ENCODE data around the gene TMEM40.
A peak's percentile ranks its signal among the peaks of the same experiment; 100 is the strongest.
"Not testable (repeated sequence)": the region's sequence is repeated elsewhere in the genome, so short reads cannot be mapped to it uniquely, and the experiment has no call there.

The TMEM40 gene, protein sequence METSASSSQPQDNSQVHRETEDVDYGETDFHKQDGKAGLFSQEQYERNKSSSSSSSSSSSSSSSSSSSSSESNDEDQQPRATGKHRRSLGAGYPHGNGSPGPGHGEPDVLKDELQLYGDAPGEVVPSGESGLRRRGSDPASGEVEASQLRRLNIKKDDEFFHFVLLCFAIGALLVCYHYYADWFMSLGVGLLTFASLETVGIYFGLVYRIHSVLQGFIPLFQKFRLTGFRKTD

DNA sequence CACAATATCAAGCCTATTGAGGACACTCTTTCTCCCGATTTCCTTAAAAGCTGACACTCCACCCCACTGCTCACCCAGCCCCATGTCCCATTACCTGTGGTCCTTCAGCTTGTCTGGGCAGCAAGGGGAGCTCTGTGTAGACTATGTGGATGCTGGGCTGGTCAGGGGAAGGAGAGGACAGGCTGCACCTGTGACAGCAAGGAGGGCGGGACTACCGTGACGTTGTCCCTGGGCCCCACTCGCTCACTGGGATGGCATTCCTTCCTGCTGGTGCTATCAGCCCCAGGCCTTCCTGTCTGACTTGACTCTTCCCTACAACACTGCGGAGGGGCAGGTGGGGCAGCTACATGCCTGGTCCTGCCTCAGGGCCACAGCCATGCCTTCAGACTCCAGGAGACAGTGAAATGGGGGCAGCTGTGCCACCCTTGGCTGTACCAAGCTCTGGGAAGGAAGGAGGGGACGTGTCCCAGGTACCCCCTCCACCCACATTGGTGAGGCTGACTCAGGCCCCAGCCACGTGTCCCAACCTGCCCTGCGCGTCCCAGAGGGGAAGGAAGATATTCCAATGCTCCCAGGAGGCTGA lies at the start of gene TMEM40:
TMEM40 (minus strand) TSS at position 163 of the 583 bp plus-strand sequence. CDS start 9,427 bp downstream, outside the sequence.
- no peak for DNase-seq

DNA sequence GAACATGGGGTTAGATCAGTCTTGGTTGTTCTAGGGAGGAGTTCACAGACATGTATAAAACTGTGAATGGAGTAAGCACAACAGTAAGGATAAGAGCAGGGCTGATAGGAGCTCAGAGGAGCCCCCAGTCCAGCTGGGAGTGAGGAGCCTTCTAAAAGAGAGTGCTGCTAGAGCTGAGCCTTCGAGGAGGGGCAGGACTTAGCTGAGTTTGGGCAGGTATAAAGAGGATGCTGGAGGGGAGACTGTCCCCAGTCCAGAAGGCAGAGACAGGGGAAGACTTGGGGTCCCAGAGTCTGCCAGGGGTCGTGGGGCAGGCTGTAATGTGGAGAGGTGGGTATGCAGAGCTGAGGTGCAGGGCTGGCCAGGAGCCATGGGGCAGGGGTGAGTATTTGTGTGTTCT lies 49.5 kb upstream of the TMEM40 start:
- no peak for DNase-seq

DNA sequence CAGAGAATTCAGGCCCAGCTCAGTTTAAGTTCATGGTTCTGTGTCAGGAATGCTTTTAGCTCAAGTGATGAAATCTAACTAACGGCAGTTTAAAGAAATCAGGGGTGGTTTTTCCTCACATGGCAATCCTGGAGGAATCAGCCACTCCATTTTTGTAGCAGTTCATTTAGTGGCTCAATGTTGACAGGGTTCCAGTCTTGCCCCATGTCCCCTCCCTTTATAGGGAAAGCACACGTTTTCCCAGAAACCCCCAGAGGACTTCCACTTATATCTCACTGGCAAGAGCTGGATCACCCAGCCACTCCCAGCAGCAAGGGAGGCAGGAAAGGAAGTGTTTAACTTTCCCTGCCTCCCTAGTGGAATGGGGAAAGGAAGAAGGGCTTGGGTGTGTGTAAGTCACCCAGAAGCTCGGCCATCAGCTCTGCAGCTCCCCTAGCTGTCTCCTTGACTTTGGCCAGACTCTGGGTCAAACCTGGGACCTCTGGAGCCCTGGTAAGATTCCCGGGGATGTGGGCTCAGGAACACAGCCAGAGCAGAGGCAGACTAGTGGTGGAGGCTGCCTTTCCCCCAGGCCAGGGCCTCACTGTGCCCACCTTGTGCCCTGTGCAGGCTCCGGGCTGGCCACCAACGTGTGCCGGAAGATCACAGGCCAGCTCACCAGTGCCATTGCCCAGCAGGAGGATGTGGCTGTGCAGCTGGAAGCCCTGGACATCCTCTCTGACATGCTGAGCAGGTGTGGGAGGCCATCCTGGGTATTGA lies 48.7 kb upstream of the TMEM40 start:
- DNase-seq: no peak

DNA sequence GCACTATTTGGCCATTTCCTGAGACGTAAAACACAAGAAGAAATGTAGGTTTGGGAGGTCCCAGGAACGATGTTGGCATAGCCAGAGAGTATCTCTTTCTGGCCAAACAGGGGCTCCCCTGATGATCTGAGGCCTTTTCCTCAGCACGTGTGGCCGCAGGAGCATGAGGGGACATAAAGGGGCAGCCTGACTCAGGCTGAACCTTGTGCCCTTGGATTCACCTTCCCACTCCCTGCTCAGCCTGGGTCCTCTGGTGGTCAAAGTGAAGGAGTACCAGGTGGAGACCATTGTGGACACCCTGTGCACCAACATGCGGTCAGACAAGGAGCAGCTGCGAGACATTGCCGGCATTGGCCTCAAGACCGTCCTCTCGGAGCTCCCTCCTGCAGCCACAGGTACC lies 48.0 kb upstream of the TMEM40 start:
- no peak for DNase-seq

DNA sequence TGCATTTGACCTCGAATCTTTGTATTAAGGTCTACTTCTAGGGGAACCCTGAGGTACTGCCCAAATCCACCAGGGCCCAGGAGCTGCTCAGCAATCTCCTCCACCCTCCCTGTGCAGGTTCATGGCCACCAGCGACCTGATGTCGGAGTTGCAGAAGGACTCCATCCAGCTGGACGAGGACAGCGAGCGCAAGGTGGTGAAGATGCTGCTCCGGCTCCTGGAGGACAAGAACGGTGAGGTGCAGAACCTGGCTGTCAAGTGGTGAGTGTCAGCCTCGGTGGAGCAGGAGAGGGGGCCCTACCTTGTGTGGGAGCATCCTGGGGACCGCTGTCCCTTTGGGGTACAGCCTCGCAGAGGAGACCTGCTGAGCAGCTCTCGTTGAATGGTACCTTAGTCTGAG lies 44.3 kb upstream of the TMEM40 start:
- no peak for DNase-seq

DNA sequence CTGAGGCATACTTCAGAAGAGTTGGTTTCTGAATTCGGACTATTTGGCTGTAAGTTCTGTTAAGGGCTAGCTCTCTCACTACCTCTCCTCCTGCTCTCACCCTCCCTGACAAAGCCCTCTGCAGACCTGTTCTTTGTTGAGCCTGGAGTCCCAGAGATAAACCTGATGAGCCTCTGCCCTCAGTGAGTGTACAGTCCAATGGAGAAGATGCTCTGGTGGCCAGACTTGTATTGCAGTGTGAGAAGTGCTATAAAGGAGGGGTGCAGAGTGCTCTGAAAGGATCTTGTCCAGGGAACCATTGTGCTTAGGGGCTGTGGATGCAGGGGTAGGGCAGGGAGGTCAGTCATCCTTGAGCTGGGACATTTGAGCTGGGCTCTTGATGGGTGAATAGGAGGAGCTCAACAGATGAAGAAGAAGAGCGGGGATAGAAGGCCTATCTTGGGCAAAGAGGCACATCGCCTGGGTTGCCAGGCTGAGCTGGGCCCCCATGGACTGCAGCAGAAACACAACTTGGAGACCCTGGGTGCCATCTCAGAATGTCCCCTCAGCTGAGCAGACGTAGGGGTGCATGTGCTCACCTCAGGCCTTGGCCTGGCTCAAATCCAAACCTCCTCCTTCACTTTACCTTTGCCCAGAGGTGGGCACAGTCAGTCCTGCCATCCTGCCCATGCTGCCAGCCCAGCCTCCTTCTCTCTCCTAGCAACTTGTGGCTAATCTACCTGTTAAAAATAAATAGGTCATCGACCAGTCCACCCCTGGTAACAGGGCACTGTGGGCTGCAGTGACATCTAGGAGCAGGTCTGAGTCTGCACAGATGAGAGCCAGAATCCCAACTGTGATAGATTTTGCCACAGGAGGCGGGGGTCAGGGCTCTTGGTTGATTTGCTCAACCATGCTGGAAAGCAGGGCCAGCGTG lies 40.7 kb upstream of the TMEM40 start:
- DNase-seq: no peak

DNA sequence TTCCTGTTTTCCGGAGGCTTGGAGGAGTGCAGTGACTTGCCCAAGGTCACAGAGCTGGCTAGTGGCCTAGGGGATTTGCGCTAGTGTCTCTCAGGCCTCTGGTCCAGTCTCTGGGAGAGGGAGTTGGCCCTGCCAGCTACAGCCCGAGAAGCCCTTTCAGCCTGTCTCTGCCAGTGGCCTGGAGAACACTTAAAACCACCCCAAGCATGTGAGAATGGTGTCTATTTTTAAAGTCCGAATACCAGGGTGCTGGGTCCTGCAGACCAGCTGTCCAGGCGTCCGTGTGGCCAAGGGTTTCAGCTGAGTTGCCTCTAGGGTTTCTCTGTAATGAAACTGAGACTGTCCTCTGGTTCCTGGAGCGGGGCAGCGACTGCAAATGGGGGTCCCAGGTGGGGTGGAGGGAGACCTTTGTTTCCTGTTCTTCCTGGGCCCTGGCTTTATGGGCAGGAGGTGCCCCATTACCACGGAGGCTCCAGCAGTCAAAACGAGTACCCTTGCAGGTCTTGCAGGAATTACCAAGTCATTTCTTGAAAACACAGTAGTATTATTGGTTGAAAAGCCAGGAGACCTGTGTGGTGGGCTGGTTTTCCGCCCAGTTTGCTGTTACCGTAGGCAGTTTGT lies 39.6 kb upstream of the TMEM40 start:
- no peak for DNase-seq

DNA sequence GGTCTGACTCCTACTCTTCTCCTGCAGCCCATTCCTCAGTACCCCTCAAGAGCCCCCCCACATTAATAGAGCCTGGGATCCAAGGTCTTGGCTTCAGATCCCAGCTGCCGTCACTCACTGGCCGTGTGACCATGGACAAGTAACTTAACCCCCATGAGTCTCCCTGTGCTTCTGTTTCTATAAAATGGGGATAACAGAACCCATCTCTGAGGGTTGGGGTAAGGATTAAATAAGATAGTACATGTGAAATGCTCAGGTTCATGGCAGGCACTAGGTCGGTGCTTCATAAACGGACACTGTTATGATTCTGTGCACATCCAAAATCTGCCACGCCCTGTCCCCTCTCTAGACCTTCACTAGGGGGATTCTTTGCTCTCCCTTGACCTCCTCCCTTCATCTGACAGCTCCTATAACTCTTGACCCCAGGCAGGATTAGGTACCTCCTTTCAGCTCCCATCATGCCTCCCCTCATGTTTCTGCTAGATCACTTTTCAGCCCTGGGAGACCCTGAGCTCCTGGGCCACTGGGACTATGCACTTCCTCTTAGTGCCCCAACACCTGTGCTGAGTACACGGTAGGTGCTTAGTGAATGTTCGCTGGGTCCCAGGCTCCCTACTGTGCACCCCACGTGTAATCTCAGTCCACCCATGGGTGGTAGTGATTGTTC lies 39.0 kb upstream of the TMEM40 start:
- no peak for DNase-seq

DNA sequence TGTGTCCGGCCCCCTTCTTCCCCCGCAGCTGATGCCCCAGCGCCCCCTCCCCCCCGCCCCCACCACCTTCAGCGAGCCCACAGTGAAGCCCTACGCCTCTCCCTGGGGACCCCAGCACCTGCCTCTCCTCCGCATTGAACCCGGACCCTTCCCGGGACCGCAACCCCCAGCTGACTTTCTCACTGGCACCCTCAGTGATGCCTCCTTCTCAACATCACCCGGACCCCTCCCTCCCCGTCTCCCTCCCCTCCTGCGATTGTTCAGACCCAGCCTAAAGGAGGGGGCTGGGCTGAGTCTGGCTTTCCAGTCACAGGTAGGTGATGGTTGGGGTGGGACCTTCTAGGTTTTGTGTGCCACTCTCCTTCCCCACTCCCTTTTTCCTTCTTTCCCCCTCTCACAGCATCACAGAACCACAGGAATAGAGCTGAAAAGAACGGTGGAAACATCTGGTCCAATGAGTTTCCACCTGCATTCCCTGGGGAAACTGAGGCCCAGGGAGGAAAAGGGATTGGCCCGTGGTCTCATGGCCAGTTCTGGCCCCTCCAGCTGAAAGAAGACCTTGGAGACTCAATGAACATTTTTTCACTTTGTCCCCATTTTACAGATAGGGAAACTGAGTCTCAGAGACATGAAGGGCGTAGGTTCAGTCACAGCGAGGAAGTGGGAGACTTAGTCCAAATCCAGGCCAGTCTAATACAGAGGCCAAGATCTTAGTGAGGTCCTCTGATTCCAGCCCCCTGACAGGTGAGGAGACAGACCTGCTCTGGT lies 38.2 kb upstream of the TMEM40 start:
- DNase-seq: no peak

DNA sequence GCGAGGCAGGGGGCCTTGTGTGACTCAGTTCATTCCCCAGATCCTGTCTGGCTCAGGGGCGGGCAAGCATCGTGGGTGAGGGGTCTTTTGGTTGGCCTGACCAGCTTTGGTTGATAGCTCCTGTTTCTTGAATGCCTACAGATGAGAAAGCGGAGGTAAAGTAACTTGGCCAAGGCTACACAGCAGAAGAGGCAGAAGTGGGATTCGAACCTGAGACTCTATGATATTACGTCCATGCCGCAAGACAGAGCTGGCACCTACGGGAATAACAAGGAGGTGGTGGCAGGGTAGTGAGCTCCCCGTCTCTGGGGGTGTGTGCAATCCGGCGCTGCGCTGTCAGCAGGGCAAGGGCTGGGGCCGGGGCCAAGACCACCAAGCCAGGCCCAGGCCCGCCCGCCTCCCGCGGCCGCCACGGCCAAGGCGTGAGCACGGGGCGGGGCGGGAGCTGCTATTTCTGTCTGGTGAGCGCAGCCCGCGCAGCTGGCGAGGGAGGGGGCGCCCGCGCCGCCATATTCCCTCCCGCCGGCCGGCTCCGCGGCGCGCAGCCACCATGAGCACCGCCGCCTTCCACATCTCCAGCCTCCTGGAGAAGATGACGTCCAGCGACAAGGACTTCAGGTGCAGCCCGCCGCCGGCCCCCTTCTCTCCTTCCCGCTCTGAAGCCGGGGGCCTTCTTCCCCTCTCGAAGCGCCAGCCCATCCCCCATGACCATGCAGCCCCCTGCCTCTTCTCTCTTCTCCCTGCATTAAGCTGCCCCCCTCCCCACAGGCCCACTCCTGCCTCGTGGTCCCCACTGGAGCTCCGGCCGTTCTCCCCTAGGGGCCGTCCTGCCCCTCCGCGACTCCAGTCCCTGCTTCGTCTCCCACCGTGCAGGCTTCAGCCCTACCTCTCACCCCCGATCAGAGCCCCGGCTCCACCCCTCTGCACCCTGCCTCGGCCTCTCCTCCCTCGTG lies 37.4 kb upstream of the TMEM40 start, which contains the start of gene CAND2:
CAND2 (plus strand) TSS at position 510 of the 953 bp plus-strand sequence; CDS start at position 551, 41 bp downstream.
- peak; percentile 33 for DNase-seq

DNA sequence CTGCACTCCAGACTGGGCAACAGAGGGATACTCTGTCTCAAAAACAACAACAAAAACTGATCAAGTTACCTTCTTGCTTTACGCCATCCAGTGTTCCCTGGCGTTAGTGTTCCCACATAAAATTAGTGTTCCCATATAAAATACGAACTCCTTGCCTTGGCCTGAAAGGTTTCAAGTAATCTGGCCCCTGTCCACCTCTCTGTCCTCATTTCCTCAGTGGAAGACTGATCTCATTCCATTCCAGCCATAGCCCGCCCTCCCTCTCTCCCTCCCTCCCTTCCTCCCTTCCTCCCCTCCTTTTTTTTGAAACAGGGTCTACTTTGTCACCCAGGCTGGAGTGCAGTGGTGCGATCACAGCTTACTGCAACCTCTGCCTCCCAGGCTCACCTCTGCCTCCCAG lies 34.6 kb upstream of the TMEM40 start:
- DNase-seq: no peak

DNA sequence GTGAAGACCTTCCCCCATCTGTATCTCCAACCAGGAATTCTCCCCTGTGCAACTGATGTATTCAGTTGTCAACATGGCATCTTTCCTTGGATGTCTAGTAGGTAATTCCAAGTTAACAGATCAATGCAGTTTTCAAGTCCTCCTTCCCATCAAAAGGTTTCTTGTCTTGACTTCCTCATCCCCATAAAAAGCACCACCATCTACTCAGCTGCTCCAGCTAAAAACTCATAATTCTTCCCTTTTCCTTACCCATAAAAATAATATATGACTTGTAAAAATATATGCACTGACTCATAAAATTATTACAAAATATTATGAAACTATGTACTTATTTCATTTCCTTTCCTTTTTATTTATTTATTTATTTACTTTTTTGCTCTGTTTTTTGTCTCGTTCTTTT lies 32.4 kb upstream of the TMEM40 start:
- no peak for DNase-seq

DNA sequence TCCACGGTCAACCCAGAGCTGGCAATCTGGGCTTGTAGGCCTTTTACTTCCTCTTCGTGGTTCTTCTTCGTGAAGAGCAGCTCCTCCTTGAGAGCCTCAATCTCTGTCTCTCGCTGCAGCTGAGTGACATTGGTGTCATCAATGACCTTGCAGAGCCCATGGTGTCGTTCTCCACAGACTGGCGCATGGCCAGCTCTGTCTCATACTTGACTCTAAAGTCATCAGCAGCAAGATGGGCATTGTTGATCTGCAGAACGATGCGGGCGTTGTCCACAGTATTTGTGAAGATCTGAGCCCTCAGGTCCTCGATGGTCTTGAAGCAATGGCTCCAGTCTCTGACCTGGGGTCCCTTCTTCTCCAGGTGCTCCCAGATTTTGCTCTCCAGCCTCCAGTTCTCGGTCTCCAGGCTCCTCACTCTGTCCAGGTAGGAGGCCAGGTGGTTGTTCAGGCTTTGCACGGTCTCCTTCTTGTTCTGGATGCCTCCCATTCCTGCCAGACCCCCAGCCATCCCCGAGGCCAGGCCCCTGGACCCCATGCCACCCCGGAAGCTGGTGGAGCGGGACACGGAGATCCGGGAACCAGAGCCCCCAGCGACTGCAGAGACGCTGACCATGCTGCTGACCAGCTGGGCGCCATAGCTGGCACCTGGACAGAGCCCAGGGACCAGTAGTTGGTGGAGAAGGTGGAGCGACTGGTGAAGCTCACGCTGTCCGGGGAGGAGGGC lies 29.1 kb upstream of the TMEM40 start:
- DNase-seq: not testable (repeated sequence)

DNA sequence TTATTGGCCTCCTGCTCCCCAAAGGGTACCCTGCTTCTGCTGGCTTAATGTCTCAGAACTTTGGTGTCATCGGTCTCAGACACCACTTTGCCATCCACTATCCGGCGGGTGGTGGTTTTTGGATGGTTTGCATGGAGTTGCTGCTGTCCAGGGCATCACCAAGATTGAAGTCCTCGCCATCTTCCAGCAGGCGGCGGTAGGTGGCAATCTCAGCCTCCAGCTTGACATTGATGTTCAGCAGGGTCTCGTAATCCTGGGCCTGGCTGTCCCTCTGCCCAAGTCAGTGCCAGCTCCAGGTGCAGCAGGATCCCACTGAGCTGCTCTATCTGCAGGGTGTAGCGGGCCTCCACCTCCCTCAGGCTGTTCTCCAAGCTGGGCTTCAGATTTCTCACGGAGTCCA lies 28.3 kb upstream of the TMEM40 start:
- DNase-seq: peak; percentile 62

DNA sequence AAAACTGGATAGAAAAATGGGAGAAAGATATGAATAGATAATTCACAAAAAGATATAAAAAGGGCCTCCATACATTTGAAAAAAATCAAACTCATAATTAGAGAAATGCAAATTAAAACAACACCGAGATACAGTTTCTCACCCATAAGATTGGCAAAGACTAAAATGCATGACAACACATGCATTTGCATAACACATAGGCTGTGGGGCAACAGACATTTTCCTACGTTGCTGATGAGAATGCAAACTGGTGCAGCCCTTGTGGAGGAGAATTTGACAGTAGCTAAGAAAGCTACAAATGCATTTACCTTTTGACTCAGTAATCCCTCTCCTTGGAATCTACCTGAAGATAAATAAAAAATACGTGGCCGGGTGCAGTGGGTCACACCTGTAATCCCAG lies 26.0 kb upstream of the TMEM40 start:
- no peak for DNase-seq

DNA sequence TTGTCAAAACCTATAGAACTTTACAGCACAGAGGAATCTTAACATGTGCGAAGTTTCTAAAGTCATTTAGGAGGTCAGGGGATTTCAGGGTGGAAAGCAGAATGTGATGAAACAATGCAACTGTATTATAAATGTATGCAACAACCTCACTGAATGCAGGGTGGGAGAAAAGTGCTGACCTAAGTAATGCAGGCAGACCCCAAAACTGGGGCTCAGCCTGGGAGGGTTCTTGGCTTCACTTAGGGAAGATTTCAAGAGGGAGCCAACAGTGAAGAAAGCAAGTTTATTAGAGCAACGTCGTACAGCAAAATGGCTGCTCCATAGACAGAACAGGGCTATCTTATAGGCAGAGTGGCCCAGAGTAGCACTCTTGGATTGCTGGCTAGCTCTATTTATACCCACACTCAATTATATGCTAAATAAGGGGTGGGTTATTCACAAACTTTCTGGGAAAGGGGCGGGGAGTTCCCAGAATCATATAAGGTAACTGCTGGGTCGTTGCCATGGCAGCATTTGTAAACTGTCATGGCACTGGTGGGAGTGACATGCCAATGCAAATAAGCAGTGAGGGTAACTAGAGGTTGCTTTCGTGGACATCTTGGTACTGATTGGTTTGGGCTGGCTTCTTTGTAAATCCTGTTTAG lies 23.2 kb upstream of the TMEM40 start:
- no peak for DNase-seq

DNA sequence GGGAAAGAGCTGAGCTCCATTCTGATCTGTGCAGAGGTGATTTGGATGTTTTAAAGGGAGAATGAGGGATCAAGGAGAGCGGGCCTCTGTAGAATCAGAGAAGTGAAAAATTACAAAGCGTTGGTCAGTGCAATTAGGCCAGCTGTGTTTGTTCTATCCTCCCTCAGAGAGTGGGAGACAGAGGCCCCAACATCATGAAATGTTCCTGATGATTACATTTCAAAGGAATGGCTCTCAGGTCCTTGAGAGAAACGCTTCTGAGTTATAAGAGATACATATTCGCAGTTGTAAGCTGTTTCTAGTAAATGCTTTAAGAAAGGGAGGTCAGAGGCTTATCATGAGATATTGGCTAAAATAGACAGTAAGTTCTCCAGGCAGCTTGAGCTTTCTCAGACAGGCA lies 21.7 kb upstream of the TMEM40 start:
- no peak for DNase-seq

DNA sequence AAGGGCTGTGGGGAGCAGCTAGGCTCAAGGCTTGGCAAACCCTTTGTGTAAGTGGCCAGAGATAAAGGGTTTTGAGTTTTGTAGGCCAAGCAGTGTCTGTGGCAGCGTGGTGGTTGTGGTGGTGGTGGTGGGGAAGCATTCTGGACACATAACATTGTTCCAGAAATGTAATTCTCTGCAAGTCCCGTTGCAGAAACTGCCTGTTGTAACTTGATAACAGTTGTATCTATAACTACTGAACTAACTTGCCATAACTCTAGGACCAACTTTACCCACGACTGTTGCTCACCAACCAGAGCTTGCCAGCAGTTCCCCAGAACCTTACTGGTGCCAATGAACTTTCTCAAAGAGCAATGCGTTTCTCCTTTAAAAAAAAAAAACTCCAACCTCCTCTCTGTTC lies 18.1 kb upstream of the TMEM40 start:
- no peak for DNase-seq

DNA sequence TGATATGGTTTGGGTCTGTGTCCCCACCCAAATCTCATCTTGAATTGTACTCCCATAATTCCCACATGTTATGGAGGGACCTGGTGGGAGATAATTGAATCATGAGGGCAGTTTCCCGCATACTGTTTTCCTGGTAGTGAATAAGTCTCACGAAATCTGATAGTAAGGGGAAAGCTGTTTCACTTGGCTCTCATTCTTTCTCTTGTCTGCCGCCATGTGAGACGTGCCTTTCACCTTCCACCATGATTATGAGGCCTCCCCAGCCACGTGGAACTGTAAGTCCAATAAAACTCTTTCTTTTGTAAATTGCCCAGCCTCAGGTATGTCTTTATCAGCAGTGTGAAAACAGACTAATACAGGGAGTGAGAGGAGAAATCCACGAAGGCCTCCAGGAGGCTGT lies 16.9 kb upstream of the TMEM40 start:
- DNase-seq: not testable (repeated sequence)
